GM12878 (cell line): ENCODE results near the gene AGAP1. TPM values are rescaled to one million over a fixed set of nuclear protein-coding genes. Genes with fewer than 3 reads are reported as not detected.

ENCODE experiments used
- ATAC-seq: fragments of 200-7000 bp; cut with Tn5 transposase; 3 replicates; pipeline ENCODE4 v1.9.1; 2020; ENCODE audit warnings: mild to moderate bottlenecking, moderate library complexity
- BruUV-seq: library from RNA; stranded (reverse); fragments of 400-500 nt; replicated peaks from 2 replicates; lab custom pipeline; 2021; lab: Mats Ljungman, UMichigan
- CTCF ChIA-PET: fragments of 300-600 bp; sonication (Branson Sonifier 250); formaldehyde crosslinking; extraction: SDS; loops from one replicate; lab custom pipeline; 2021; ENCODE audit warnings: inconsistent platforms; lab: Yijun Ruan, JAX
- POLR2A ChIA-PET: fragments of 350-600 bp; formaldehyde crosslinking; extraction: SDS; loops from one replicate; lab custom pipeline; 2021; ENCODE audit warnings: inconsistent platforms; lab: Charles Lee
- RAD21 ChIA-PET: fragments of 300-600 bp; sonication (Branson Sonifier 250); formaldehyde crosslinking; loops from one replicate; lab custom pipeline; 2023; ENCODE audit warnings: antibody characterized with exemption; ENCODE audit not compliant: unreplicated experiment; lab: Charles Lee
- SMC1A ChIA-PET: fragments of 300-600 bp; sonication (Branson Sonifier 250); formaldehyde crosslinking; loops from one replicate; lab custom pipeline; 2023; ENCODE audit not compliant: unreplicated experiment, uncharacterized antibody; lab: Charles Lee
- DNase-seq: peaks from one replicate; pipeline ENCODE4 v3.0.0-alpha.2; 2011; ENCODE audit warnings: low read depth, low spot score
- FAIRE-seq: peaks from 3 replicates; lab custom pipeline; 2011; peaks lifted over from hg19 to GRCh38; lab: Jason Lieb, UNC
- H2AFZ ChIP-seq: 2 replicates; pipeline ENCODE4 v1.6.0; 2011; ENCODE audit warnings: low read depth, low read length, control low read depth; ENCODE audit not compliant: control insufficient read depth
- H3K27ac ChIP-seq: 2 replicates; pipeline ENCODE4 v1.5.1; 2011; ENCODE audit warnings: control low read depth; ENCODE audit not compliant: control insufficient read depth, insufficient read depth
- H3K27me3 ChIP-seq, 2 experiments: replicated peaks in 1 of 2; 2 replicates each; pipeline versions ENCODE4 v1.6.0 to v1.6.1; 2011; ENCODE audit warnings: low read length in 1 of 2; ENCODE audit not compliant: control insufficient read depth in 2 of 2, insufficient read depth in 2 of 2
- H3K36me3 ChIP-seq, 2 experiments: 2 replicates each; pipeline ENCODE4 v1.5.1; 2011; ENCODE audit warnings: low read length in 1 of 2; ENCODE audit not compliant: control insufficient read depth in 2 of 2, insufficient read depth in 2 of 2
- H3K4me1 ChIP-seq: 2 replicates; pipeline ENCODE4 v1.6.1; 2011; ENCODE audit warnings: mild to moderate bottlenecking, low read length, moderate library complexity, mixed read lengths; ENCODE audit not compliant: control insufficient read depth, insufficient read depth
- H3K4me2 ChIP-seq: 2 replicates; pipeline ENCODE4 v1.6.0; 2011; ENCODE audit warnings: control low read depth; ENCODE audit not compliant: control insufficient read depth, insufficient read depth
- H3K4me3 ChIP-seq: fragments of 200-600 bp; sonication (generic); 2 replicates; pipeline ENCODE4 v1.5.1; 2016
- H3K79me2 ChIP-seq: 2 replicates; pipeline ENCODE4 v1.6.0; 2011; ENCODE audit warnings: low read length; ENCODE audit not compliant: control insufficient read depth, insufficient read depth
- H3K9ac ChIP-seq: 2 replicates; pipeline ENCODE4 v1.8.0; 2011; ENCODE audit warnings: low read length, control low read depth, mixed read lengths; ENCODE audit not compliant: control insufficient read depth, insufficient read depth
- H3K9me3 ChIP-seq: replicated peaks from 3 replicates; pipeline ENCODE4 v1.5.1; 2011; ENCODE audit warnings: mild to moderate bottlenecking, low read length; ENCODE audit not compliant: control insufficient read depth, insufficient read depth
- H4K20me1 ChIP-seq: 2 replicates; pipeline ENCODE4 v1.6.0; 2011; ENCODE audit not compliant: control insufficient read depth, insufficient read depth
- ATF7 ChIP-seq: fragments of 450-650 bp; IDR thresholded peaks from 2 replicates; pipeline ENCODE4 v1.6.1; 2016; ENCODE audit warnings: low read depth, mild to moderate bottlenecking
- BHLHE40 ChIP-seq, 2 experiments: fragments of 450-650 bp in 1 of 2; IDR thresholded peaks; 2 replicates each; pipeline ENCODE4 v1.6.1; 2011 to 2017; ENCODE audit warnings: low read depth in 2 of 2, borderline replicate concordance in 1 of 2, improper control_type of control experiment in 1 of 2, low read length in 1 of 2, mild to moderate bottlenecking in 1 of 2
- CEBPB ChIP-seq, 2 experiments: fragments of 150-350 bp in 1 of 2; IDR thresholded peaks; 2 replicates each; pipeline ENCODE4 v1.6.1; 2012 to 2014; ENCODE audit warnings: low read depth in 2 of 2, low read length in 2 of 2, borderline replicate concordance in 1 of 2, inconsistent platforms in 1 of 2
- IKZF2 ChIP-seq, 2 experiments: fragments of 450-650 bp; IDR thresholded peaks; 2 replicates each; pipeline ENCODE4 v1.6.1; 2017; ENCODE audit warnings: mild to moderate bottlenecking in 2 of 2, moderate library complexity in 2 of 2
- KDM1A ChIP-seq: fragments of 200-600 bp; sonication (generic); IDR thresholded peaks from 2 replicates; pipeline ENCODE4 v1.6.1; 2016; ENCODE audit warnings: borderline replicate concordance
- MXI1 ChIP-seq: fragments of 150-350 bp; IDR thresholded peaks from 2 replicates; pipeline ENCODE4 v1.6.1; 2011; ENCODE audit warnings: low read depth, mild to moderate bottlenecking, inconsistent platforms, low read length, improper control_type of control experiment
- PAX5 ChIP-seq: IDR thresholded peaks from 2 replicates; pipeline ENCODE4 v1.6.1; 2011; ENCODE audit warnings: low read depth, low read length, borderline replicate concordance
- POLR2AphosphoS2 ChIP-seq: IDR thresholded peaks from 2 replicates; pipeline ENCODE4 v1.6.1; 2011; ENCODE audit warnings: low read depth, mild to moderate bottlenecking, low read length, improper control_type of control experiment, moderate library complexity
- POLR2AphosphoS5 ChIP-seq: IDR thresholded peaks from 2 replicates; pipeline ENCODE4 v1.6.1; 2011; ENCODE audit warnings: mild to moderate bottlenecking, low read length, inconsistent platforms
- RAD21 ChIP-seq: IDR thresholded peaks from 2 replicates; pipeline ENCODE4 v1.6.1; 2011; ENCODE audit warnings: mild to moderate bottlenecking, low read depth, low read length, moderate library complexity; ENCODE audit not compliant: insufficient read depth
- SMARCA5 ChIP-seq: fragments of 450-650 bp; IDR thresholded peaks from 2 replicates; pipeline ENCODE4 v1.6.1; 2017; ENCODE audit warnings: mild to moderate bottlenecking
- SREBF2 ChIP-seq: IDR thresholded peaks from 2 replicates; pipeline ENCODE4 v1.6.1; 2012; ENCODE audit warnings: mild to moderate bottlenecking, low read length
- SRF ChIP-seq, 2 experiments: IDR thresholded peaks; 2 replicates each; pipeline ENCODE4 v1.6.1; 2011; ENCODE audit warnings: low read depth in 2 of 2, low read length in 2 of 2, mild to moderate bottlenecking in 1 of 2, moderate library complexity in 1 of 2
- ZNF384 ChIP-seq: IDR thresholded peaks from 2 replicates; pipeline ENCODE4 v1.6.1; 2012; ENCODE audit warnings: low read depth, mild to moderate bottlenecking, low read length, improper control_type of control experiment, borderline replicate concordance
- WGBS: methylation state at CpG from one replicate; pipeline ENCODE4 v1.1.6; 2016; ENCODE audit warnings: low lambda C conversion rate; ENCODE audit not compliant: insufficient replicate concordance, insufficient coverage; ENCODE audit errors: missing lambda C conversion rate; 5-methylcytosine and 5-hydroxymethylcytosine counted together
- in situ Hi-C: fragments of 300-500 bp; cut with MboI; formaldehyde crosslinking; loops from 9 replicates; pipeline ENCODE4 v1.14.3; 2018; ENCODE audit warnings: mixed read lengths
- intact Hi-C: fragments of 100-400 bp; cut with micrococcal nuclease; formaldehyde crosslinking; loops from one replicate; pipeline ENCODE4 v1.14.2; 2022; ENCODE audit not compliant: unreplicated experiment
- polyA plus RNA-seq, 11 experiments: library from polyadenylated mRNA; depleted of rRNA in 4 of 11; unstranded in 6 of 11; stranded (reverse) in 5 of 11; fragments of >200 nt; fragmentation: Nextera tagmentation in 4 of 11; fragmentation: Illumina TruSeq in 1 of 11; extraction: Ambion mirVana in 4 of 11; extraction: Trizol in 1 of 11; gene quantifications; 1 replicate in 1 of 11; 2 replicates in 10 of 11; pipeline versions ENCODE4 v1.2.1 to v1.2.3, GENCODE V29; 2011 to 2016; ENCODE audit warnings: inconsistent platforms in 2 of 11, missing spikeins in 2 of 11, low read depth in 1 of 11
- total RNA-seq, 4 experiments: library from RNA; depleted of rRNA in 3 of 4; stranded (reverse); fragments of >200 nt in 3 of 4; fragmentation: Illumina TruSeq in 1 of 4; extraction: Trizol in 1 of 4; gene quantifications; 2 replicates each; pipeline versions ENCODE4 v1.2.1 to v1.2.3, GENCODE V29; 2013 to 2021
- TF ChIP-seq, protein P1 (sequence below): IDR thresholded peaks from 2 replicates; pipeline ENCODE4 v1.6.1; 2011; ENCODE audit warnings: borderline replicate concordance, low read depth, mild to moderate bottlenecking, moderate library complexity, low read length; ENCODE audit not compliant: insufficient read depth, poor library complexity, severe bottlenecking
- TF ChIP-seq, protein P2 (sequence below): fragments of 450-650 bp; IDR thresholded peaks from 2 replicates; pipeline ENCODE4 v1.6.1; 2018; ENCODE audit warnings: mild to moderate bottlenecking, low read depth, moderate library complexity; ENCODE audit not compliant: partially characterized antibody

Gene AGAP1
- total and polyA plus RNA-seq, 10 of the 15 experiments (the other 5 are each of a cell fraction or from before 2014, with no cell fraction given), result 0.05 to 0.15 (median 0.06) TPM; not detected in 7

DNA sequence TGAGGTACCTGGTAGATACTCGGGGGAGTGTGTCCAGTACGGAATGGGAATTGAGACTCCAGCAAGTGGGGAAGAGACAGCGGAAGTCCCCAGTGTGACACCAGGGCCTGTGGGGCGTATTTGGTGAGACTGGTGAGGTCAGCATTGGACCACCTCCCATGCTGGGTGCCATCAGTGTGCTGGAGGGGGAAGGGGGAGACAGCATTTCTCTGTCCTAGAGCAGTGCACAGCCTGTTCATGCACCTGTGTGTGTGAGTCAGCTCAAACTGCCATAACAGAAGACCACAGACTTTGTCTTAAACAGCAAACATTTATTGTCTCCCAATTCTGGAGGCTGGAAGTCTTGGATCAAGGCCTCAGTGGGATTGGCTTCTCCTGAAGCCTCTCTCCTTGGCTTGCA, 372.5 kb downstream of the AGAP1 start:
- Histone ChIP-seq H3K9ac (no peak overlapping the region), H3K27ac (no peak overlapping the region), H3K79me2 (no peaks in the 10 kb centered on the region), H3K4me1 (no peaks in the 10 kb centered on the region), H2AFZ (no peak overlapping the region), H3K4me3 (no peak overlapping the region), H4K20me1 (no peaks in the 10 kb centered on the region), H3K4me2 (no peak overlapping the region)
- 7% methylated on average over 4 of the region's 4 CpGs for WGBS
- POLR2A ChIA-PET, result no interaction called here
- ATAC-seq, result no peak
- SMC1A ChIA-PET, result no interaction called here
- RAD21 ChIA-PET, result no interaction called here
- CTCF ChIA-PET, result no interaction called here
- in situ Hi-C loops, result no loop called here
- TF ChIP-seq SRF (IDR thresholded peaks at IDR 0.05; ENCODE audit: low read depth in 2 of 2, low read length in 2 of 2) (no peak), SREBF2 (no peak), PAX5 (no peak), POLR2AphosphoS5 (no peak), IKZF2 (IDR thresholded peaks at IDR 0.05) (no peak), MXI1 (no peak), SMARCA5 (no peak), KDM1A (no peak), POLR2AphosphoS2 (no peak), ATF7 (no peak), CEBPB (IDR thresholded peaks at IDR 0.05; ENCODE audit: borderline replicate concordance in 1 of 2, low read depth in 2 of 2, low read length in 2 of 2) (no peak), RAD21 (no peak), BHLHE40 (IDR thresholded peaks at IDR 0.05; ENCODE audit: borderline replicate concordance in 1 of 2, low read depth in 2 of 2, low read length in 1 of 2) (no peak), ZNF384 (no peak)
- TF ChIP-seq, protein P1, sequence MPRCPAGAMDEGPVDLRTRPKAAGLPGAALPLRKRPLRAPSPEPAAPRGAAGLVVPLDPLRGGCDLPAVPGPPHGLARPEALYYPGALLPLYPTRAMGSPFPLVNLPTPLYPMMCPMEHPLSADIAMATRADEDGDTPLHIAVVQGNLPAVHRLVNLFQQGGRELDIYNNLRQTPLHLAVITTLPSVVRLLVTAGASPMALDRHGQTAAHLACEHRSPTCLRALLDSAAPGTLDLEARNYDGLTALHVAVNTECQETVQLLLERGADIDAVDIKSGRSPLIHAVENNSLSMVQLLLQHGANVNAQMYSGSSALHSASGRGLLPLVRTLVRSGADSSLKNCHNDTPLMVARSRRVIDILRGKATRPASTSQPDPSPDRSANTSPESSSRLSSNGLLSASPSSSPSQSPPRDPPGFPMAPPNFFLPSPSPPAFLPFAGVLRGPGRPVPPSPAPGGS, result no peak
- TF ChIP-seq, protein P2, sequence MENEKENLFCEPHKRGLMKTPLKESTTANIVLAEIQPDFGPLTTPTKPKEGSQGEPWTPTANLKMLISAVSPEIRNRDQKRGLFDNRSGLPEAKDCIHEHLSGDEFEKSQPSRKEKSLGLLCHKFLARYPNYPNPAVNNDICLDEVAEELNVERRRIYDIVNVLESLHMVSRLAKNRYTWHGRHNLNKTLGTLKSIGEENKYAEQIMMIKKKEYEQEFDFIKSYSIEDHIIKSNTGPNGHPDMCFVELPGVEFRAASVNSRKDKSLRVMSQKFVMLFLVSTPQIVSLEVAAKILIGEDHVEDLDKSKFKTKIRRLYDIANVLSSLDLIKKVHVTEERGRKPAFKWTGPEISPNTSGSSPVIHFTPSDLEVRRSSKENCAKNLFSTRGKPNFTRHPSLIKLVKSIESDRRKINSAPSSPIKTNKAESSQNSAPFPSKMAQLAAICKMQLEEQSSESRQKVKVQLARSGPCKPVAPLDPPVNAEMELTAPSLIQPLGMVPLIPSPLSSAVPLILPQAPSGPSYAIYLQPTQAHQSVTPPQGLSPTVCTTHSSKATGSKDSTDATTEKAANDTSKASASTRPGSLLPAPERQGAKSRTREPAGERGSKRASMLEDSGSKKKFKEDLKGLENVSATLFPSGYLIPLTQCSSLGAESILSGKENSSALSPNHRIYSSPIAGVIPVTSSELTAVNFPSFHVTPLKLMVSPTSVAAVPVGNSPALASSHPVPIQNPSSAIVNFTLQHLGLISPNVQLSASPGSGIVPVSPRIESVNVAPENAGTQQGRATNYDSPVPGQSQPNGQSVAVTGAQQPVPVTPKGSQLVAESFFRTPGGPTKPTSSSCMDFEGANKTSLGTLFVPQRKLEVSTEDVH, result no peak
- TF ChIP-seq, all 136 proteins: peak for 0
- DNase-seq (no peak), FAIRE-seq (no peak)
- intact Hi-C loops, result no loop called here
- no peaks in the 10 kb centered on the region; a peak in 1 of 4 replicates for H3K27me3 ChIP-seq
- H3K9me3 ChIP-seq, result no peaks in the 10 kb centered on the region; the same call in 2 of the 3 replicates
- H3K36me3 ChIP-seq, result no peaks in the 10 kb centered on the region
- no TSS peak for BruUV-seq
